IPS DF 6.9 (cell line): ENCODE results near the gene ISG20L2.

Experiments
- DNase-seq: peaks from one replicate; pipeline ENCODE4 v3.0.0-alpha.2; 2013; ENCODE audit warnings: low read depth, low spot score
- H3K27ac ChIP-seq: one replicate; pipeline ENCODE4 v1.5.1; 2013; ENCODE audit warnings: low read length, control low read depth
- H3K27me3 ChIP-seq: 2 replicates; pipeline ENCODE4 v1.6.1; 2013; ENCODE audit warnings: mild to moderate bottlenecking, low read length; ENCODE audit not compliant: control insufficient read depth, insufficient read depth
- H3K36me3 ChIP-seq: 2 replicates; pipeline ENCODE4 v1.6.1; 2013; ENCODE audit warnings: low read length; ENCODE audit not compliant: control insufficient read depth, insufficient read depth
- H3K4me1 ChIP-seq: 2 replicates; pipeline ENCODE4 v1.6.1; 2013; ENCODE audit warnings: low read length; ENCODE audit not compliant: control insufficient read depth, insufficient read depth
- H3K4me3 ChIP-seq: 2 replicates; pipeline ENCODE4 v1.5.1; 2013; ENCODE audit warnings: mild to moderate bottlenecking, low read length
- H3K9me3 ChIP-seq: 2 replicates; pipeline ENCODE4 v1.6.1; 2013; ENCODE audit warnings: low read length, inconsistent platforms; ENCODE audit not compliant: control insufficient read depth, insufficient read depth
- WGBS: extraction: QIAGEN DNeasy Blood & Tissue Kit; methylation state at CpG from one replicate; pipeline ENCODE4 v1.1.7; 2013; ENCODE audit warnings: mixed read lengths, missing lambda C conversion rate; ENCODE audit not compliant: insufficient read length, insufficient coverage; 5-methylcytosine and 5-hydroxymethylcytosine counted together

Gene ISG20L2, protein sequence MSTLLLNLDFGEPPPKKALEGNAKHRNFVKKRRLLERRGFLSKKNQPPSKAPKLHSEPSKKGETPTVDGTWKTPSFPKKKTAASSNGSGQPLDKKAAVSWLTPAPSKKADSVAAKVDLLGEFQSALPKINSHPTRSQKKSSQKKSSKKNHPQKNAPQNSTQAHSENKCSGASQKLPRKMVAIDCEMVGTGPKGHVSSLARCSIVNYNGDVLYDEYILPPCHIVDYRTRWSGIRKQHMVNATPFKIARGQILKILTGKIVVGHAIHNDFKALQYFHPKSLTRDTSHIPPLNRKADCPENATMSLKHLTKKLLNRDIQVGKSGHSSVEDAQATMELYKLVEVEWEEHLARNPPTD

GRCh38 chr1:156728599-156729462 is at the start of gene ISG20L2:
TSS of gene ISG20L2 (minus strand) at chr1:156728766. CDS start at chr1:156727652, 1,114 bp downstream.
- no peak for DNase-seq
- Histone ChIP-seq H3K27me3 (no peaks in the 10 kb centered on the region), H3K9me3 (no peaks in the 10 kb centered on the region), H3K4me3 (peak within 1 kb of the TSS; percentile 97), H3K4me1 (peaks cover 5% of the 10 kb centered on the region; the same call in 1 of the 2 replicates), H3K36me3 (peaks cover 6% of the 10 kb centered on the region), H3K27ac (no peak within 1 kb of the TSS)
- no CpG with 5 or more reads among the region's 57 CpGs for WGBS

DNA sequence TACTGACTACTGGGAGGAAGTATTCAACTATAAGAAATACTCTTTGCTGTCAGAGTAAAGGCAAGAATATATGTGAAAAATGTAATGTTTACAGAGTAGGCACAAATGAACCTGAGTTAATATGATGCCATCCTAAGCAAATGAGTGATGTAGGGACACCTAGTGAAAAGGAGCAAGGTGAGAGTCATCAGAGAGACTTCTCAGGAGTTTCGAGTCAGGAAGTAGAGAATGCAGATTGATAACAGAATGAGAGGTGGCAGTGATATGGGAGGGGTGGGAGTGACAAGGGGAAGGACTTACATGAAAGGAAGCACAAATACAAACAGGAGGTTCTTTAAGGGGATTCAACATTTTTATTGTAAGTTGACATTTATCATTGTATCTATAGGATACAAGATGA is 49.0 kb upstream of the ISG20L2 start:
- Histone ChIP-seq H3K27ac (no peak overlapping the region), H3K4me3 (no peak overlapping the region), H3K4me1 (no peaks in the 10 kb centered on the region), H3K9me3 (no peaks in the 10 kb centered on the region), H3K27me3 (no peaks in the 10 kb centered on the region), H3K36me3 (no peaks in the 10 kb centered on the region)
- WGBS, result no CpG with 5 or more reads among the region's 1 CpG
- DNase-seq, result no peak

DNA sequence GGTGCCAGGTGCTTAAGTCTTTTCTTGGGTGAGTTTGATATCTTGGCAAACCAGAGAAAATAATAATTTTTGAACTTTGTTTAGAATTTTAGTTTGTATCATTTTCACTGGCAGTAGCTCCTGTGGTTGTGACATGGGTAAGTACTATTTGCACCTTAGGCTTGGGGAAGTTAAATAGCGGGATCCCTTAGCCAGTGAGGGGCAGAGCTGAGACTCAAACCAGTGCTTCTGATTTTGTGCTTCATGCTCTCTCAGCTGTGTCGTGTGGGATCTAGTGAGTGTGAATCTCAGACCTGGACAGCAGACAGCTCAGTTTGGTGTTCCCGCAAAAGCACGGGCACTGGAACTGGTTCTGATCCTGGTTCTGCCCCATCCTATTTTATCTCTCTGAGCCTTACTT is 48.4 kb upstream of the ISG20L2 start:
- WGBS, result no CpG with 5 or more reads among the region's 4 CpGs
- Histone ChIP-seq H3K9me3 (no peaks in the 10 kb centered on the region), H3K4me1 (no peaks in the 10 kb centered on the region), H3K27me3 (no peaks in the 10 kb centered on the region), H3K4me3 (no peak overlapping the region), H3K27ac (no peak overlapping the region), H3K36me3 (no peaks in the 10 kb centered on the region)
- no peak for DNase-seq

DNA sequence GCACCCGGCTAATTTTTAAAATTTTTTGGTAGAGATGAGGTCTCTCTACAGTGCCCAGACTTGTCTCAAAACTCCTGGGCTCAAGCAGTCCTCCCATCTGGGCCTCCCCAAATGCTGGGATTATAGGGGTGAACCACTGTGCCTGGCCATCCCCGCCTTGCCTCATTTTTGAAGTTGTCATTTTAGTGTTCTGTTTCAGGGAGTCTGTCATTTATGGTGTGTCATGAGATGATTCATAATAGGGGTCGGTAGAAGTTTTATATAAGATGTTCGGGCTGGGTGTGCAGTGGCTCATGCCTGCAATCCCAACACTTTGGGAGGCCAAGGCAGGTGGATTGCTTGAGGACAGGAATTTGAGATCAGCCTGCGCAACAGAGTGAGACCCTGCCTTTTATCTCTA is 47.2 kb upstream of the ISG20L2 start:
- 100% methylated on average over 2 of the region's 5 CpGs for WGBS
- DNase-seq, result no peak
- Histone ChIP-seq H3K36me3 (no peaks in the 10 kb centered on the region; the same call in 1 of the 2 replicates), H3K4me1 (no peaks in the 10 kb centered on the region), H3K27me3 (no peaks in the 10 kb centered on the region), H3K9me3 (no peaks in the 10 kb centered on the region), H3K27ac (no peak overlapping the region), H3K4me3 (no peak overlapping the region)

DNA sequence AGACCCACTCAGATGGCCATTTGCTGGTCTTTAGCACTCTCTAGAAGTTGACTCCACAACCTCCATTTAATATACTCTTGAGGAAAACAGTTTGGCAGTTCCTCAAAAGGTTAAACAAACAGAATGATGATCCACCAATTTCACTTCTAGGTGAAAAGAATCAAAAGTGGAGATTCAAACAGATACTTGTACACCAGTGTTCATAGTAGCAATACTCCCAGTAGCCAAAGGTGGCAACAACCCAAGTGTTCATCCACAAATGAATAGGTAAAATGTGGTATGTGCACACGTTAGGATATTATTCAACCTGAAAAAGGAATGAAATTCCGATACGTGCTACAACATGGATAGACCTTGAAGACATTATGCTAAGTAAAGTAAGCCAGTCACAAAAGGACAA is 45.0 kb upstream of the ISG20L2 start:
- Histone ChIP-seq H3K4me1 (no peaks in the 10 kb centered on the region), H3K4me3 (no peak overlapping the region), H3K36me3 (no peaks in the 10 kb centered on the region; the same call in 1 of the 2 replicates), H3K27me3 (no peaks in the 10 kb centered on the region), H3K9me3 (no peaks in the 10 kb centered on the region), H3K27ac (no peak overlapping the region)
- no peak for DNase-seq
- WGBS, result no CpG with 5 or more reads among the region's 3 CpGs

- Histone ChIP-seq H3K27ac (no peak overlapping the region), H3K4me1 (no peaks in the 10 kb centered on the region), H3K9me3 (no peaks in the 10 kb centered on the region), H3K36me3 (no peaks in the 10 kb centered on the region; the same call in 1 of the 2 replicates), H3K27me3 (no peaks in the 10 kb centered on the region), H3K4me3 (no peak overlapping the region)
- no CpG with 5 or more reads among the region's 9 CpGs for WGBS
- DNase-seq, result no peak
Measured at GRCh38 chr1:156772728-156773497, 44.3 kb upstream of the ISG20L2 start.

- H3K9me3 ChIP-seq, result no peaks in the 10 kb centered on the region
- H3K27me3 ChIP-seq, result no peaks in the 10 kb centered on the region
- no CpG with 5 or more reads among the region's 3 CpGs for WGBS
- H3K27ac ChIP-seq, result no peak overlapping the region
- H3K4me3 ChIP-seq, result no peak overlapping the region
- H3K4me1 ChIP-seq, result no peaks in the 10 kb centered on the region
- DNase-seq, result no peak
- no peaks in the 10 kb centered on the region; the same call in 1 of the 2 replicates for H3K36me3 ChIP-seq
Measured at GRCh38 chr1:156772222-156772621, 43.7 kb upstream of the ISG20L2 start.

DNA sequence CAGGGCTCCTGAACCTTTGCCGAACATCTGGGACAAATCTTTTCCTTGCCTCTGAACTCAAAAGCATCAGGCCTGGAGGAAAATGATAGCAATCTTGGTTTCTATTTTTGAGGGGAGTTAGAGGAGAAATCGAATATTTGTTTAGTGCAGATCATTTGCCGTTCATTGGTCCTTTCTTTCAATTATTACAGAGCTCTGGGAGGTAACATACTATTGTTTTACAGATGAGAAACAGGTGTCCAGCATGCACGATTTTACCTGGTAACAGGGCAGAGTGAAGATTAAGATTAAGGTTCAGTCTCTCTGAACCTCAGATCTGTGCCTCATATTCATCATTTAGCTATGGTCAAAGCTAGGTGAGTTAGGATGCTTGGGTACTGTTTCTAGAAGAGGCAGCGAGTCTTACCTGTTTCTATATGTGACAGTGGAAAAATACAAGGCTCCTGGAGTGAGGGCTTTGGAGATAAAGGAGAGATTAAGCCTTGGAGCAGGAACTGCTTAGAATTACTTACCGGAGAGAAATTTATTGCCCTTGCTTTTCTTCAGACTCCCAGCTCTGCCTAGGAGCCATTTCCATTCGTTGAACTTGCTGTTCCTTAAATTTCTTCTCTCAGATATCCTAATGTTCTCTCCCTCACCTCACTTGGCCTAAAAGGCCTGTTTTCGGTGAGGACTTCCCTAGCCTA is 40.2 kb upstream of the ISG20L2 start:
- H3K4me1 ChIP-seq, result no peaks in the 10 kb centered on the region
- DNase-seq, result no peak
- H3K27ac ChIP-seq, result no peak overlapping the region
- no peaks in the 10 kb centered on the region for H3K9me3 ChIP-seq
- peak overlapping the region; percentile 77; the same call in 1 of the 2 replicates for H3K4me3 ChIP-seq
- H3K36me3 ChIP-seq, result no peaks in the 10 kb centered on the region; the same call in 1 of the 2 replicates
- no CpG with 5 or more reads among the region's 8 CpGs for WGBS
- H3K27me3 ChIP-seq, result no peaks in the 10 kb centered on the region

- no CpG with 5 or more reads among the region's 31 CpGs for WGBS
- Histone ChIP-seq H3K4me1 (no peaks in the 10 kb centered on the region), H3K27me3 (no peaks in the 10 kb centered on the region), H3K36me3 (no peaks in the 10 kb centered on the region; the same call in 1 of the 2 replicates), H3K27ac (no peak overlapping the region), H3K4me3 (peak overlapping the region; percentile 77), H3K9me3 (no peaks in the 10 kb centered on the region)
- DNase-seq, result no peak
Measured at GRCh38 chr1:156767879-156768604, 39.5 kb upstream of the ISG20L2 start.
